Neural cell (in vitro differentiated cells): Measurements from ENCODE around the gene HM13. TPM values are rescaled to one million over a fixed set of nuclear protein-coding genes. Genes with fewer than 3 reads are reported as not detected.

Experiments used
- H2AFZ ChIP-seq: fragments of 200-600, 300-800 bp; sonication (generic), shearing (Covaris generic); 2 replicates; pipeline ENCODE4 v1.6.0; 2014; ENCODE audit warnings: low read depth, mild to moderate bottlenecking, antibody characterized with exemption, low read length, moderate library complexity
- H3F3A ChIP-seq: fragments of 200-600 bp; shearing (Covaris generic); 2 replicates; pipeline ENCODE4 v1.6.1; 2016; ENCODE audit warnings: mild to moderate bottlenecking, moderate library complexity, mixed read lengths, antibody characterized with exemption, low read length; ENCODE audit not compliant: insufficient read depth, poor library complexity, severe bottlenecking
- H3K27ac ChIP-seq: fragments of 200-600, 300-800 bp; sonication (generic), shearing (Covaris generic); 2 replicates; pipeline ENCODE4 v1.5.1; 2014; ENCODE audit warnings: mild to moderate bottlenecking, low read length, moderate library complexity
- H3K27me3 ChIP-seq: fragments of 300-800, 200-600 bp; sonication (generic), shearing (Covaris generic); 2 replicates; pipeline ENCODE4 v1.6.0; 2014; ENCODE audit warnings: mild to moderate bottlenecking, low read depth, low read length, moderate library complexity; ENCODE audit not compliant: insufficient read depth
- H3K36me3 ChIP-seq: fragments of 300-800, 200-600 bp; sonication (generic), shearing (Covaris generic); 2 replicates; pipeline ENCODE4 v1.5.1; 2014; ENCODE audit warnings: mild to moderate bottlenecking, antibody characterized with exemption, low read length, moderate library complexity; ENCODE audit not compliant: insufficient read depth
- H3K4me2 ChIP-seq: fragments of 300-800, 200-600 bp; sonication (generic), shearing (Covaris generic); 2 replicates; pipeline ENCODE4 v1.6.0; 2014; ENCODE audit warnings: mild to moderate bottlenecking, low read length
- H3K4me3 ChIP-seq: fragments of 300-800, 200-600 bp; sonication (generic), shearing (Covaris generic); 2 replicates; pipeline ENCODE4 v1.5.1; 2014; ENCODE audit warnings: mild to moderate bottlenecking, low read length, moderate library complexity
- H3K79me2 ChIP-seq: fragments of 200-600 bp; shearing (Covaris generic); replicated peaks from 2 replicates; pipeline ENCODE4 v1.6.0; 2014; ENCODE audit warnings: mild to moderate bottlenecking, low read length, moderate library complexity; ENCODE audit not compliant: insufficient read depth
- H3K9ac ChIP-seq: fragments of 300-800, 200-600 bp; sonication (generic), shearing (Covaris generic); 2 replicates; pipeline ENCODE4 v1.6.1; 2016; ENCODE audit warnings: mild to moderate bottlenecking, low read length, mixed read lengths
- H3K9me2 ChIP-seq: fragments of 200-600 bp; shearing (Covaris generic); 2 replicates; pipeline ENCODE4 v1.6.1; 2016; ENCODE audit warnings: mild to moderate bottlenecking, low read length, mixed read lengths; ENCODE audit not compliant: insufficient read depth
- H3K9me3 ChIP-seq: fragments of 200-600, 300-800 bp; sonication (generic), shearing (Covaris generic); 2 replicates; pipeline ENCODE4 v1.6.1; 2016; ENCODE audit warnings: mild to moderate bottlenecking, mixed run types, low read length, moderate library complexity, mixed read lengths
- H4K20me1 ChIP-seq: fragments of 200-600 bp; shearing (Covaris generic); 2 replicates; pipeline ENCODE4 v1.6.1; 2016; ENCODE audit warnings: mild to moderate bottlenecking, mixed run types; ENCODE audit not compliant: insufficient read depth
- CTCF ChIP-seq: fragments of 450-650 bp; IDR thresholded peaks from 2 replicates; pipeline ENCODE4 v1.5.1; 2014; ENCODE audit warnings: antibody characterized with exemption, mild to moderate bottlenecking, moderate library complexity; ENCODE audit not compliant: poor library complexity, severe bottlenecking
- EP300 ChIP-seq: fragments of 450-650 bp; conservative IDR thresholded peaks from 2 replicates; pipeline ENCODE4 v1.6.1; 2014; ENCODE audit warnings: antibody characterized with exemption, mild to moderate bottlenecking, moderate library complexity; ENCODE audit not compliant: poor library complexity, severe bottlenecking
- EZH2 ChIP-seq: fragments of 200-600, 300-800 bp; shearing (Covaris generic), sonication (generic); IDR thresholded peaks from 2 replicates; pipeline ENCODE4 v1.6.1; 2014; ENCODE audit warnings: antibody characterized with exemption, low read length, borderline replicate concordance, mild to moderate bottlenecking; ENCODE audit not compliant: insufficient read depth, poor library complexity, severe bottlenecking
- MXI1 ChIP-seq: fragments of 450-650 bp; conservative IDR thresholded peaks from 2 replicates; pipeline ENCODE4 v1.6.1; 2014; ENCODE audit warnings: antibody characterized with exemption, mild to moderate bottlenecking; ENCODE audit not compliant: poor library complexity, severe bottlenecking
- POLR2AphosphoS5 ChIP-seq: IDR thresholded peaks from 2 replicates; pipeline ENCODE4 v1.6.1; 2012
- RAD21 ChIP-seq: fragments of 450-650 bp; conservative IDR thresholded peaks from 2 replicates; pipeline ENCODE4 v1.6.1; 2014; ENCODE audit warnings: antibody characterized with exemption, mild to moderate bottlenecking, moderate library complexity
- REST ChIP-seq: IDR thresholded peaks from 2 replicates; pipeline ENCODE4 v1.6.1; 2012; ENCODE audit warnings: borderline replicate concordance
- SMC3 ChIP-seq: fragments of 450-650 bp; conservative IDR thresholded peaks from 2 replicates; pipeline ENCODE4 v1.6.1; 2014; ENCODE audit warnings: antibody characterized with exemption, mild to moderate bottlenecking, moderate library complexity; ENCODE audit not compliant: poor library complexity
- TAF1 ChIP-seq: IDR thresholded peaks from 2 replicates; pipeline ENCODE4 v1.6.1; 2012; ENCODE audit warnings: low read depth
- polyA plus RNA-seq: library from polyadenylated mRNA; depleted of rRNA; stranded (reverse); fragments of >200 nt; gene quantifications from 2 replicates; pipeline ENCODE4 v1.2.3, GENCODE V29; 2014

The HM13 gene
- polyA plus RNA-seq, 1 donor from 2014 or later = 95.4 TPM

GRCh38 chr20:31505903-31506302 is 8.3 kb upstream of the HM13 start:
- Histone ChIP-seq H3K9me3 (no peaks in the 10 kb centered on the region), H3K36me3 (no peaks in the 10 kb centered on the region), H3K4me3 (no peak overlapping the region), H2AFZ (no peak overlapping the region), H3K79me2 (no peaks in the 10 kb centered on the region), H3K9me2 (no peaks in the 10 kb centered on the region), H3F3A (no peaks in the 10 kb centered on the region), H3K27ac (no peak overlapping the region), H4K20me1 (no peaks in the 10 kb centered on the region), H3K9ac (no peak overlapping the region), H3K4me2 (no peak overlapping the region), H3K27me3 (no peaks in the 10 kb centered on the region)
- no peak for TF ChIP-seq CTCF
- TF ChIP-seq TAF1 = no peak
- TF ChIP-seq SMC3 = no peak
- TF ChIP-seq REST = no peak
- no peak for TF ChIP-seq RAD21
- TF ChIP-seq MXI1 = no peak
- no peak for TF ChIP-seq EZH2
- no peak for TF ChIP-seq EP300
- TF ChIP-seq POLR2AphosphoS5 = no peak

GRCh38 chr20:31508517-31509244 is 5.6 kb upstream of the HM13 start:
- H3K27me3 ChIP-seq = no peaks in the 10 kb centered on the region
- no peak overlapping the region for H3K4me2 ChIP-seq
- H4K20me1 ChIP-seq = no peaks in the 10 kb centered on the region
- H3K9me2 ChIP-seq = no peaks in the 10 kb centered on the region
- no peak overlapping the region for H3K27ac ChIP-seq
- H2AFZ ChIP-seq = no peak overlapping the region
- no peak overlapping the region for H3K9ac ChIP-seq
- no peak for TF ChIP-seq RAD21
- no peak for TF ChIP-seq REST
- no peak for TF ChIP-seq EP300
- no peak for TF ChIP-seq TAF1
- TF ChIP-seq EZH2 = no peak
- no peak for TF ChIP-seq SMC3
- no peak for TF ChIP-seq MXI1
- TF ChIP-seq CTCF = no peak
- no peak for TF ChIP-seq POLR2AphosphoS5
- no peaks in the 10 kb centered on the region for H3K9me3 ChIP-seq
- no peaks in the 10 kb centered on the region for H3K79me2 ChIP-seq
- no peaks in the 10 kb centered on the region for H3F3A ChIP-seq
- no peaks in the 10 kb centered on the region for H3K36me3 ChIP-seq
- H3K4me3 ChIP-seq = no peak overlapping the region
